ENCODE data around the gene ZNF784.
"Not testable (repeated sequence)": the region's sequence is repeated elsewhere in the genome, so short reads cannot be mapped to it uniquely, and the experiment has no call there.

ZNF784 gene

GRCh38 chr19:55599842-55600661 is 24.3 kb downstream of the ZNF784 start, which contains the start of gene ZNF524:
Gene ZNF524 (plus strand): TSS chr19:55600288. CDS start chr19:55602113, 1,825 bp downstream.
- DNase-seq: peak; percentile 86

GRCh38 chr19:55599468-55599841 is 24.9 kb downstream of the ZNF784 start, which contains the start of gene FIZ1:
Gene FIZ1 (minus strand): TSS chr19:55599517. CDS start chr19:55597865, 1,652 bp downstream.
- peak; percentile 98 for DNase-seq

GRCh38 chr19:55598719-55599467 is 25.5 kb downstream of the ZNF784 start:
- DNase-seq: peak; percentile 95

GRCh38 chr19:55598034-55598433 is 26.3 kb downstream of the ZNF784 start:
- no peak for DNase-seq

- no peak for DNase-seq
Measured at GRCh38 chr19:55597501-55597921, 26.9 kb downstream of the ZNF784 start.

- no peak for DNase-seq
Measured at GRCh38 chr19:55596304-55596703, 28.1 kb downstream of the ZNF784 start.

GRCh38 chr19:55594996-55595545 is 29.3 kb downstream of the ZNF784 start:
- no peak for DNase-seq

- no peak for DNase-seq
Measured at GRCh38 chr19:55593096-55593772, 31.1 kb downstream of the ZNF784 start.

- no peak for DNase-seq
Measured at GRCh38 chr19:55592391-55593090, 31.8 kb downstream of the ZNF784 start.

GRCh38 chr19:55591555-55591954 is 32.8 kb downstream of the ZNF784 start:
- DNase-seq: no peak

GRCh38 chr19:55590617-55591016 is 33.7 kb downstream of the ZNF784 start:
- no peak for DNase-seq

GRCh38 chr19:55590109-55590508 is 34.3 kb downstream of the ZNF784 start:
- DNase-seq: no peak

GRCh38 chr19:55588738-55589137 is 35.6 kb downstream of the ZNF784 start:
- DNase-seq: no peak

GRCh38 chr19:55586976-55587668 is 37.2 kb downstream of the ZNF784 start:
- peak; percentile 95 for DNase-seq

- DNase-seq: peak; percentile 29
Measured at GRCh38 chr19:55585658-55586339, 38.6 kb downstream of the ZNF784 start.

GRCh38 chr19:55584871-55585270 is 39.5 kb downstream of the ZNF784 start:
- DNase-seq: no peak

GRCh38 chr19:55583897-55584296 is 40.5 kb downstream of the ZNF784 start:
- DNase-seq: not testable (repeated sequence)

GRCh38 chr19:55582284-55582683 is 42.1 kb downstream of the ZNF784 start:
- not testable (repeated sequence) for DNase-seq

GRCh38 chr19:55581823-55582223 is 42.5 kb downstream of the ZNF784 start:
- DNase-seq: no peak

- DNase-seq: peak; percentile 67
Measured at GRCh38 chr19:55581145-55581822, 43.1 kb downstream of the ZNF784 start.

All from NCI-H226 (cell line).